ENCODE results near the gene EXOC7.

Gene EXOC7

DNA sequence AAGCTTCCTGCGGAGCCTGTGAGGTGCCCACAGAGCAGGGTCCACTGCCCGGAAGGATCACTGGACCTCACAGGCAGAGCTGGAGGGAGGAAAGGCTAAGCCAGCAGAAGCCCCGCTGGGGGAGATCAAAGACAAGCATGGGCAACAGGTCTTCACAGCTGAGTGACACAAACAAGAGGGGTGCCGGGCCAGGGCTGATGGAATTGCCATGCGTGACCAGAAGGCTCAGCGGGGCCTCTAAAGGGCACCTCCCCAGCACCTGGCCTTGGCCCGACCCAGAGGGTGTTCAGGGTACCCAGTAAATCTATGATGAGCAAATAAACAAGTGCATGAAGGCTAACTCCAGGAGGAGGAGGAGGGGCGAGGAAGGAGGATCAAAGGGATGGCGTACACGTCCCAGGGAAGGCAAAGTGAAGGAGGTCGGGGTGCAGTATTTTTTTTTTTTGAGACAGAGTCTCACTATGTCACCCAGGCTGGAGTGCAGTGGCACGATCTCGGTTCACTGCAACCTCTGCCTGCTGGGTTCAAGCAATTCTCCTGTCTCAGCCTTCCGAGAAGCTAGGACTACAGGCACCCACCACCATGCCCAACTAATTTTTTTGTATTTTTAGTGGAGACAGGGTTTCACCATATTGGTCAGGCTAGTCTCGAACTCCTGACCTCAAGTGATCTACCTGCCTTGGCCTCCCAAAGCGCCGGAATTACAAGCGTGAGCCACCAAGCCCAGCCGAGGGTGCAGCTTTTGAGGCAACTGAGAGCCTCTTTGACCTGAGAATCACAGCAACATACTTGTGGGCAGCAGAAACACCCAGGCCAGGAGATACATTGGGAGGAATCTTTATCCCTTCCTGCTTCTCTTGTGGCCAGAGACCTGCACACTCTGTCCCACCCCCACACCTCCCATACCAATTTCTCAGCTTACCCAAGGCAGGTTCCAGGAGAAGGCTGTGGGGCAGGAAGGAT lies 16.1 kb upstream of the EXOC7 start:
- no peak for DNase-seq

DNA sequence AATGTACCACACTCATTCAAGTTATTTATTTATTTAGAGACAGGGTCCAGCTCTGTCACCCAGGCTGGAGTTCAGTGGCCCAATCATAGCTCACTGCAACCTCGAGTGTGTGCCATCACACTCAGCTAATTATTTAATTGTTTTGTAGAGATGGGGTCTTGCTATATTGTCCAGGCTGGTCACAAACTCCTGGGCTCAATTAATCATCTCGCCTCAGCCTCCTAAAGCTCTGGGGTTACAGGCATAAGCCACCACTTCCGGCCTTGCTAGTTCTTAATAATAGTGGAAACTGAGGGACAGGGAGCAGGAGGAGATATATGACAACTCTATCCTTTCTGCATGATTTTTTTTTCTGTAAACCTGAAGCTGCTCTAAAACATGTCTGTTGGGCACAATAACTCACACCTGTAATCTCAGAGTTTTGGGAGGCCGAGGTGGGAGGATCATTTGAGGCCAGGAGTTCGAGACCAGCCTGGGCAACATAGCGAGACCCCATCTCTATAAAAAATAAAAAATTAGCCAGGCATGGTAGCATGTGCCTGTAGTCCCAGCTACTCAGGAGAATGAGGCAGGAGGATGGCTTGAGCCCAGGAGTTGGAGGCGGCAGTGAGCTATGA lies 11.7 kb upstream of the EXOC7 start:
- DNase-seq, result no peak

DNA sequence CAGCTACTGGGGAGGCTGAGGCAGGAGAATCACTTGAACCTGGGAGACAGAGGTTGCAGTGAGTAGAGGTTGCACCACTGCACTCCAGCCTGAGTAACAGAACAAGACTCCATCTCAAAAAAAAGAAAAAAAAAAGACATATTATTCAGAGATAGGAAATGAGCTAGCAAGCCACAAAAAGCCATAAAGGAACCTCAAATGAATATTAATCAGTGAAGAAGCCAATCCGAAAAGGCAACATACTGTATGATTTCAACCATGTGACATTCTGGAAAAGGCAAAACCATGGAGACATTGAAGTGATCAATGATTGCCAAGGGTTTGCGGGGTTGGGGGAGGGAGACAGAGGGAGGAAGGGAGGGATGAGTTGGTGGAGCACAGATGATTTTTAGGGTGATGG lies 8.4 kb upstream of the EXOC7 start:
- DNase-seq, result no peak

DNA sequence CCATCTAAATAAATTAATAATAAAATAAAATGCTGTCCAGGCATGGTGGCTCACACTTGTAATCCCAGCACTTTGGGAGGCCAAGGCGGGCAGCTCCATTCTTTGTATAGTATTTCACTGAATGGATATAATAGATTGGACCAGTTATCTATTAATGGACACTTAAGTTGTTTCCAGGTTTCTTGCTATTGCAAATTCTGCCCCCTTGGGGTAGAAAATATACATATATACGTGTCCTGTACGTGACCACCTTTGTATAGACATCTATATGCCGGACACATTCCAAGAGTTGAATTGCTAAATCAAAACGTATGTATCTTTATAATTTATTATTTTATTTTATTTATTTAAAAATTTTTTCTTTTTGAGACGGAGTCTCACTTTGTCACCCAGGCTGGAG lies 3.9 kb upstream of the EXOC7 start:
- no peak for DNase-seq

DNA sequence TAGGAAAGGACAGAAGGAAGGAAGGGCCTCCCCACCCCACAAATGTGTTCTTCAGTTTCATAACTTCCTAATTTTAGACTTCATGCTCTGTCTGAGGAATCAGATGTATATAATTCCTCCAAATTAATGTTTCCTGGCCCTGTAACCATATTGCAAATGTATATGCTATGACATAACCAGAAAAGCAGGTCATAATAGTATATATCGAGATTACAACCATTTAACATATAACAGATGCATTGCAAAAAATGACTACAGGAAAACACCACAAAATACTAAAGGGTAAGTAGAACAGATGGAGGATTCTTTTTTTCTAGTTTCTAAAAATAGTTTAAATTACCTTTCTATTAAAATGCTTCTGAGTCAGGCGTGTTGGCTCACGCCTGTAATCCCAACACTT lies 3.1 kb upstream of the EXOC7 start:
- no peak for DNase-seq

DNA sequence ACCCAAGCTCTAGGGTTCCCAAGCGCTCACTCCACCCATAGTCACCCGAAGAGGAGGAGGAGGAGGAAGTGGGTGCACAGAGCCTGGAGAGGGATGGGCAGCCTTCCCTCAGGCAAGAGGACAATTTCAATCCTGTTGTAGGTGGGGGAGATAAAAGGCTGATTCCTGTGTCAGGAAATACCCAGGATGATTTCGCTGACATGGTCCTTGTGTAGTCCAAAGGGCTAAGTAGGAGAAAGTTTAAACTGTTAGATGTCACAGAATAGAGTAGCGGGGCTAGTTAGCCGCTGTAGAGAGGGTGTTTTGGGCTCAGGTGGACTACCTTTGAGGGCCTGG lies 1.3 kb upstream of the EXOC7 start:
- DNase-seq, result no peak

DNA sequence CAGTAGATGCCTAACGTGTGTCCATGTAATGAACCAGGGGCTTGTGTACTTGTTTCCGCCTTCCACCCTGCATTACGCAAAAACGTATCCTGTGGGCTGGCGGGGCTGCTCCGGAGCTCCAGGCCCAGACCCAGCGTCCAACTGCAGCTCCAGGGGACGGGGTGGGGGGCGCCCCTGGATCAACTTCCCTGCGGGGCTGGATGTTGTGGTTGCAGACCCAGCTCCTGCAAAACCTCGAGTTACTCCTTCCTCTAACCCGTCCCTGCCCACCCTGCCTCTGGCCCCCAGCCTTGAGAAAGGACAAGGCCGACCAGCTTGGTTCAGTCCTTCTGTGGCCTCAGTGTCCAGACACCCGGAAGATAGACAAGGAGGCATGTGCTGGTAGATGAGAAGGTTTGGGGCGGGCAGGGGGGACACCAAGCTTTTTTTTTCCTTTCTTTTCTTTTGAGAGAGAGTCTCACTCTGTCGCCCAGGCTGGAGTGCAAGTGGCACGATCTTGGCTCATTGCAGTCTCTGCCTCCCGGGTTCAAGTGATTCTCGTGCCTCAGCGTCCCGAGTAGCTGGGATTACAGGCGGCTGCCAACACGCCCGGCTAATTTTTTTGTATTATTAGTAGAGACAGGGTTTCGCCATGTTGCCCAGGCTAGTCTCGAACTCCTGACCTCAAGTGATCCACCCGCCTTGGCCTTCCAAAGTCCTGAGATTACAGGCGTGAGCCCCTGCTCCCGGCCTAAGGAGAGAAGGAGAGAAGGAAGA lies 731 bp upstream of the EXOC7 start:
- DNase-seq, result no peak

DNA sequence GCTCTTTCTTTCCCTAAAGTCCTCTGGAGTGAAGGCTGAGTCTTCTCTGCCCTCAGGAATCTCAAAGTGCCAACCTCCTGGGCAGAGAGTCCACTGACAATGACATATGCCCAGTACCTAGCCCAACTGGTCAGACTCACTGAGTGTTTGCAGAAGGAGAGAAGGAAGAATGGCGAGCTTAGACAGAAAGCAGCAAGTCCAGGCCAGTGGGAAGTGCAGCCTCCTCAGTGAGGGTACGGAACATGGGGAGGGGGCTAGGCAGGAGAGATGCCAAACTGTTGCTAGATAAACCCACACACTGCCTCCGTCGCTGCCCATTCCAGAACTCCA lies 678 bp downstream of the EXOC7 start:
- DNase-seq, result no peak

DNA sequence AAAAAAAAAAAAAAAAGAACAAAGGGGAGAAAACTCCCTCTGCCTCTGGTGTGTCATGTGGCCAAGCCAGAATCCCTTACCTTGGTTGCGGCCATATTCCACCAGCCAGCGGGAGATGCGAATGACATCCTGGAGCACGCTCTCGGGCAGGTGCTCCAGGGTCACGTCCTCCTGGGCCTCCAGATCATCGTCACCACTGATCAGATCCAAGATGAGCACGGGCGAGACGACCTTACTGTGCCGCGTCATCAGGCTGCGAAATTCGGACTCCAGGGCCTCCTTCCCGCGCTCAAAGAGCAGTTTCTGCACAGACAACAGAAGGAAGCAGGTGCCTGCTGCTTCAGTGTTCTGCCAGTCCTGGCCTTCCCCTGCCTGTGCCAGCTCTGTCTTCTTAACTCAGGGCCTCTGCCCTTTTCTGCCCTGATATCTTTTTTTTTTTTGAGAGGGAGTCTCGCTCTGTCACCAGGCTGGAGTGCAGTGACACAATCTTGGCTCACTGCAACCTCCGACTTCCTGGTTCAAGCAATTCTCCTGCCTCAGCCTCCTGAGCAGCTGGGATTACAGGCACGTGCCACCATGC lies 5.8 kb downstream of the EXOC7 start:
- no peak for DNase-seq

DNA sequence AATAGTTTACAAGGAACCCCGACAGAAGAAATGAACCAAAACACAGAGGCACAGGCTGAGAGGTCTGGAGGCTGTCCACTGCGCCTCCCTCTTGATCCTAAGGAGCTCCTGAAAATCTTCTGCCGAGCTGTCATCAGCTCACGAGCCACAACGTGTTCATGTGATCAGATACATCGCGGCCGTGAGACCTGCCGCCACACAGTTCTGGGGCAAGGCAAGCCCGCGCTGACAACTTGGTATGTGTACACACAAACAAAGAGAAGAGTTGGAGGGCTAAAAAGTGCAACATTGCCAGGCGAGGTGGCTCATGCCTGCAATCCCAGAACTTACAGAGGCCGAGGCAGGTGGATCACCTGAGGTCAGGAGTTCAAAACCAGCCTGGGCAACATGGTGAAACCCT lies 7.6 kb downstream of the EXOC7 start:
- DNase-seq, result no peak

DNA sequence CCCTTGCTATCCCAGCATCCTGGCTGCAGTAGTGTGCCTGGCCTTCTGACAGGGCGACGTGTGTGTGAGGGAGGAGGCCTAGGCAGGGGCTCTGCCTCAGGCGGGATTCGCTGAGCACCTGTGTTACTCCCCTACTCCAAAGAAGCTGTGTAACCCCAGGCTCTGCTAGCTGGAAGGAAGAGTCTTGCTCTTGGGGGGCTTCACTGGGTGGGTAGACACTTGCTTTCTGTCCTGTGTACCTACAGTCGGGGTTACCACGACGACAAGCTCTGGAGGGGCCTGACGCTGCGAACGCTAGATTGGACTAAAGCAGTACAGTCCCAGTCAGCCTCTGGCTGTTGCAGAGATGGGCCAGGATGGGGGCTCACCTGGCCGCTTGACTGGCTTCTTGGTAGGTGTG lies 9.5 kb downstream of the EXOC7 start:
- DNase-seq, result no peak

DNA sequence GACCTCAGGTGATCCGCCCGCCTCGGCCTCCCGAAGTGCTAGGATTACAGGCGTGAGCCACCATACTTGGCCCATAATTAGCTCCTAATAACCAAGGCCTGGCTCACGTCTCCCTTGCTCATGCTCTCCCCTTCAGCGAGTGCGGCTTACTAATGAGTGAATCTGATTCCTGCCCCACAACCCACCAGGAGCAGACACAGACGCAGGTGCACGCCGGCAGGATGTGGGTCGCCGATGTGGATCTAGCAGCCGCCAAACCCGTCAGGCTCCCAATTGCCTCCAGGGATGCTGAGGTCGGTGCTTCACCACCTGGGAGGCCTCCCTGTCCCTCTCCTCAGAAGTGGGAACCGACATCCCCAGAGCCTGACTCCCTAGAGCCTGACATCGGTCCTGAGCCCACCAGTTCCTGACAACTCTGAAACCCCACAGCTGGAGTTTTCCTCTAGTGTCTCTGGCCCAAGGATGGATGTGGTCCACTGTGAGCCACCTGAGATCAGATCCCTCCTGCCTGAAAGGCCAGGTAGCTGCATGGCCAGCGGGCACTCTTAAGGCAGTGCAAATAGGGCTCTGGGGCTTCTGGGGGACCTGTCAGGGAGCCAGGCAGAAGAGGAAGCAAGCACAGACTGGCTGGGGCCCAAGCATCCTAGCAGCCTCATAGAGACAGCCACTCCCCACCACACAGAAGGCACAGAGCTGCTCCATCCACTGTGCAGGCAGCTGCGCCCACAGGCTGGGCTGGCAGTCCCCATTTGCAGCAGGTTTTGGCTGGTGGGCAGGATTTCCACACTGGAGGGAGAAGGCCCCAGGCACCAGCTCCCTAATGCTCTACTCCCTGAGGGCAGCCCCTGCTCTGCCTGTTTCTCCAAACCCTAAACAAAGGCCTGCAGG lies 10.8 kb downstream of the EXOC7 start:
- no peak for DNase-seq

DNA sequence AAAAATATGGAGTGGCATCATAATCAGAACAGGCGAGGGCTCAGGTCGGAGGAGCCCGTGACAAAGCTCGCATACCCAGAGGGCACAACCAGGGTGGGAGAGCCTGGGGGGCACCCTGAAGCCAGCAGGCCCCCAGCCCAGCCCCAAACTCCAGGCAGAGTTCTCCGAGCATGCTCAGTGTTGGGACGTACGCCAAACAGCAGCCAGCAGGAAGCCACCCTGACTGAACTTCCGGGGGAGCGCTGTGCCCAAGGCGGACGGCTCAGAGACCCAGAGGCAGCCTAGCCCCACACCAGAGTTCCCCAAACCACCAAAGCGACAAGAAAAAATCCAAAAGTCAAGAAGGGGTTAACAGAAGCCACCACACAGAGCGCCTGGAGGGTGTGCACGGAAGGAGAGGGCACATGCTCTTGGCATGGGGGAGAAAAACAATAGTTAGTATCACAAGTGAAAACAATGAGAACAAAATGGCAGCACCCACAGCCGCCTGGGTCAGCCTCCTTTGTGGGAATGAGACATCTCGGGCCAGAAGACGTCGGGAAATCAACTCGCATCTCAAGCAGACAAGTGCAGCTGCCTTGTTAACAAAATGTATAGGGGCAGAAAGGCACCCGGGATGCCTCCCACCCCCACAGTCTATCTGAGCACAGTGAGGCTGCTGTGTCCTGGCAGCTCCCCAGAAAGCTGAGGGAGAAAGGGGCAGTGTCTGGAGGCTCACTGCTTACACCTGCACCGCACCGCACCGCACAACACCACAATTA lies 11.9 kb downstream of the EXOC7 start:
- no peak for DNase-seq

DNA sequence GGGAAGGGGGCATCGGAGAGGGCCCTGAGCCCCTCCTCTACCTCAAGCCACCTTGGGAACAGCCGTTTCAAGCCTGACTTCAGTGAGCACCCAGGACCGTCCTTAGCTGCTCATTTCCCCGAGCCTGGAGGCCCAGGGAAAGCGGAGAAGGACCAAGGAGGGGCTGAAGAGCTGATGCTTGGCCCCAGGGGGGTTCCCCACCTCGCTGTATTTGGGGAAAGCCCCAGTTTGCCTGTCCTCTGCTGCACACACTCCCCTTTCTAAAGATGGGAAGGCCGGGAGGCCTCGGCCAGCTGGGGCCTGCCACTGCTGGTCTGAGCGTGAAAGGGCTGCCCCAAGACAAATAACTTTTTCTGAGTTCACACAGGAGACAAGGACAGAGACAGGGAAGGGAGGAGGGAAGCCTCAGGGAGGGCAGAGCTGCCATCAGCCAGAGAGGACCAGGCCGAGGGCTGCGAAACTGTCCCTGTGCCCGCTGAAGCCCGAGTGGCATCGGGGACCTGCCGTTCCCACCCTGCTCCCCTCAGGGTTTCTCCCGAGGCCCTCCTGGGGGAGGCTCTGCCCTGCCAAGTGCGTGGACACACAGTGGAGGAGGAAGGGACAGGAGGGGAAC lies 13.0 kb downstream of the EXOC7 start:
- DNase-seq, result no peak

DNA sequence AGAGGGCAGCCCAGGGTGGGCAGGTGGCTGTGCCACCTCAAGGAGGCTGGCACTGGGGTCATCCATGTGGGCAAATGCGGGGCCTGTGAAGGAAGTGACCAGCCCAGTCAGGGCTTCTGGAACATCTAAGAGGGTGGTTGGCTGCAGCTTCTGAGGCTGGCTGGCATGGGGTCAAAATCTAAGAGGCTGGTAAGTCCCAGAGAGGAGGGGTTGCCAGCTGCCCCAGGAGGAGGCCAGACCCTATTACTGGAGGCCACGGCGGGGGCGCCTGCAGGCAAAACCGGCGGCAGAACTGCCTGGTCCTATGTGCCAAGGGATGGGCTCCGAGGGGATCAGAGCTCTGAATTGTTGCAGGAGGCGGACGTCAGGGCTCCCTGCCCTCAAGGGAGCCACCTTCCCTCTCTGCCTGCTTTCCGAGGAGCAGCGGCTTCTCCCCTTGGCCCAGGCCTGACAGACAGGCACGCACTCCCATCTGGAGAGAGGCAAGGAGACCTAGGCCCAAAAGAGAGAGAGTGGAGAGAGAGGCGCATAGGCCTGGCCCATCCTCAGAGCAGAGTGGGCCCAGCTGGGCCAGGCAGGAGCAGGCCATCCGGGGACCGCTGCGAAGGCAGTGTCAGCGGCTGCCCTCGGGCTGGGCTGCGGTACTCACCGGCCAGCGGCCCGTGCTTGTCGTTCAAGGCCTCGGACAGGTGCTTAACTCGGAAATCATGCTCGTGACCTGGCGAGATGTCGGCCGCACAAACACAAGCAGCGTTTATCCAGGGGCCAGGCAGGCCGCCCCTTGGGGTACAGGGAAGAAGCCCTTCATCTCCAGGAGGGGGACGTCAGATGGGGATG lies 13.7 kb downstream of the EXOC7 start:
- no peak for DNase-seq

DNA sequence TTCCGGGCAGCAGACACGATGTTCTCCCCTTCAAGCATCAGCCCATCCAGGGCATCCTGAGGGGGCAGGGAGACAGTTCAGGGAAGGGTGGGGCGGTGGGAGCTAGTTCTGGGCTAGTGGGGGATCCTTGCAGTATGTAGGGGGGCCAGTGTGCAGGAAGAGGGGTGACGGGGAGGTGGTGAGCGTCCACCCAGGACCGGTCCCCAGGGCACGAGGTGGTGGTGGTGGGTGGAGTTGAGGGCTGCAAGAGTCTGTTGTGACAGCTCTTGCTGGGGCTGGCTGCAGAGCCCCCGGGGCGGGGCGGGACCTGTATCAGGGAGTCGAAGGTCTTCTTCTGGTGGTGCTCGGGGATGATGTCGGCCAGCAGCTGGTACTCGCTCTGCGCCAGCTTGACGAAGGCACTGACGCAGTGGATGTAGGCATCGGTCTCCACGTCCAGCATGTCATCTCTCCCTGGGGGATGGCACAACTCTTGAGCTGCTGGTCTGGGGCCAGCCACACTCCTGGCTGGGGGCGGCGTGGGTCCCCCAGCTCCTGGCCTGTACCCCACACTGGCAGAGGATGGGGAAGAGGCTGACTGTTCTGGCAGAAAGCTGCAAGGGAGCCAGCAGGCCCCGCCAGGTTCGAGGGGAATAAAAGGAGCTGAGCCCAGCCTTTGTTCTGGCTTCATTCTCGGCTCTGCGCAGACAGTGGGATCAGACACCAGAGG lies 14.6 kb downstream of the EXOC7 start:
- no peak for DNase-seq

DNA sequence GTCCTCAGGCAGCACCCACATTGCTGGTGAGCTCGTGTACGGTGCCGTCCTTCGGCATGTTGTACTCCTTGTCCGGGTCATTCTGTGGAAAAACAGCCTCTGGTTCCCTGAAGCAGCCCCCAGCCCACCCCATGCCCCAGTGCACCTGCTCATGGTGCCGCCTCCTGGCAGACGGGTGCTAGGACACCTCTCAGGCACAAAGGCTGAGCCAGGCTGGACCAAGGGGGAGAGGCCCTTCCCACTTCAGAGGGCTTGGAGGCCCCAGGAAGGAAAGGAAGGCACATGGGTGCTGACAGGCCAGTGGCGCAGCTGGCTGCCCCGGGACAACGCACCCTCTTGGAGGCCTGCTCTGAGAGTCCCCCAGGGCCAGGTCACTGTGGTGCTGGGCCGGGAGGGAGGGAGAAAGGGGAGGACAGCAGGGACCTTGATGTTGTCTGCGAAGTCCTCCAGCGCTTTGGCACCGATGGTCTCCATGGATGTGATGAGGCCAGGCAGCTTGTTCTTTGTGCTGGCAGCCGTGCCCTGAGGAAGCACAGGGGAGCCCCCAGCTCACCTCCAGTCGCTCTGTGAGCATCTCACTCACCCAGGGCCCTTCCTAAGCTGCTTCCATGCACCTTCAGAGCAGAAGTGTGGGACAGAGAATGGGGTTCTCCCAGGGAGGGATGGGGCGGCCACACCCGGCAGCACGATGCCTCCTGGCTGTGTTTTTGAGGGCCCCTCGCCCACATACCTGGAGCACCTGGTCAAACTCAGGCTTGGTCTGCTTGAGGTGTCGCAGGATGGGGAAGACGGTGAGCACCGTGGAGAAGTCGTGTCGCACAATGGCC lies 15.3 kb downstream of the EXOC7 start:
- DNase-seq, result no peak

DNA sequence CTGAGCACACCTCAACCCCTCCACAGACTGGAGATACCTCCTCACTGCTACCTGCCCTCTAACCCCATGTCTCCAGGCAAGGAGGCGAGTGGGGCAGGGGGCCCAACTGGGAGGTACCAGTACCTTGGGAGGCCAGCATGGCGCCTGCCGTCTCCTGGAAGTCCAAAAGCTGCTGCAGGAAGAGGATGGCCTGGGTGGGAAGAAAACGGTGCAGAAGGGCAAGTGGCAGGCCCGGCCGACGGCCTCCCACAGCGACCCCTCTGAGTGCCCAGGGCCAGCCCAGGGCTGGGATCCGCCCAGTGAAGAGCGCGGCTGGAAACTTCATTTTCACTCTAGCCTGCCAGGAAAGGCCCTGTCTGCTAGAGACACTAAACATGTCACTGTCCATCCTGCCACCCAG lies 16.1 kb downstream of the EXOC7 start:
- no peak for DNase-seq

DNA sequence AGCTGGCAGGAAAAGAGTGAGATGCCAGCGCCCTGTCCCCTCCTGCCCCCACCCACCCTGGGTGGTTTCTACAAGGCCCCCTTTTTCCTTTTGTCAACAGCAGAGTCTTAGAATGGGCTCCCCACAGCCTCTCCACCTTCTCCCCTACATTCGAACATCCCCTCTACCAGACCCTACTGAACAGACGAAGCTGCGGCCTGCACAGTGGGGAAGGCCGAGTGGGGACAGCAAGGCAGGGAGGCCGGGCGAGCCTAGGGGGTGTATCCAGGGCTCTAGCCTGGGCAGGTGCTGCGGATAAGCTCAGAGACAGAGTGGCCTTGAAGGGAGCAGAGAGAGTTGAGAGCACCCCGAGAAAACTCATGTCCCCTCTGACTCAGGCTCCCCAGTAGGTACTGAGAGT lies 17.2 kb downstream of the EXOC7 start:
- DNase-seq, result no peak
